ENCODE measurements around the gene TTN.

- TF ChIP-seq CTCF (conservative IDR thresholded peaks at IDR 0.05) (no peak), EZH2 (IDR thresholded peaks at IDR 0.05; ENCODE audit: low read depth) (no peak)
These were observed 43.1 kb downstream of the TTN start for GRCh38 chr2:178764097-178764496.

All from PC-9 (cell line).